C4-2B (cell line): ENCODE results near the gene ZNF443.

ENCODE experiments used
- H3K27ac ChIP-seq: fragments of 450-650 bp; 2 replicates; pipeline ENCODE4 v1.5.1; 2017
- CTCF ChIP-seq: fragments of 450-650 bp; conservative IDR thresholded peaks from 2 replicates; pipeline ENCODE4 v1.5.1; 2017; ENCODE audit warnings: mild to moderate bottlenecking
- ZFX ChIP-seq: fragments of 450-650 bp; IDR thresholded peaks from 2 replicates; pipeline ENCODE4 v1.6.1; 2017

Gene ZNF443

GRCh38 chr19:12379732-12380443 is 60.9 kb downstream of the ZNF443 start:
- H3K27ac ChIP-seq = no peak overlapping the region
- TF ChIP-seq ZFX (no peak), CTCF (no peak)
